DOHH2 (cell line): ENCODE measurements around the gene LRRC40.
A peak's percentile ranks its signal among the peaks of the same experiment; 100 is the strongest.
"Not testable (repeated sequence)": the region's sequence is repeated elsewhere in the genome, so short reads cannot be mapped to it uniquely, and the experiment has no call there.

Experiments used
- H3F3A ChIP-seq: fragments of 200-600 bp; sonication (generic), shearing (Covaris generic); 2 replicates; pipeline ENCODE4 v1.6.0; 2016; ENCODE audit warnings: antibody characterized with exemption, mild to moderate bottlenecking; ENCODE audit not compliant: control insufficient read depth, insufficient read depth
- H3K27ac ChIP-seq: fragments of 200-600 bp; sonication (generic); 2 replicates; pipeline ENCODE4 v1.5.1; 2014; ENCODE audit warnings: low read depth, mild to moderate bottlenecking, low read length, moderate library complexity
- H3K27me3 ChIP-seq: fragments of 200-600 bp; sonication (generic); 2 replicates; pipeline ENCODE4 v1.6.1; 2014; ENCODE audit warnings: mild to moderate bottlenecking, low read length, mixed read lengths; ENCODE audit not compliant: control insufficient read depth
- H3K36me3 ChIP-seq: fragments of 200-600 bp; sonication (generic); 2 replicates; pipeline ENCODE4 v1.6.1; 2014; ENCODE audit warnings: mild to moderate bottlenecking, low read length, moderate library complexity, mixed read lengths; ENCODE audit not compliant: control insufficient read depth
- H3K4me1 ChIP-seq: fragments of 200-600 bp; sonication (generic); 2 replicates; pipeline ENCODE4 v1.6.1; 2014; ENCODE audit warnings: mild to moderate bottlenecking, low read length, mixed read lengths; ENCODE audit not compliant: control insufficient read depth
- H3K4me2 ChIP-seq: fragments of 200-600 bp; sonication (generic); 2 replicates; pipeline ENCODE4 v1.6.0; 2014; ENCODE audit warnings: mild to moderate bottlenecking, low read length, moderate library complexity
- H3K4me3 ChIP-seq: fragments of 200-600 bp; sonication (generic); 2 replicates; pipeline ENCODE4 v1.5.1; 2014; ENCODE audit warnings: mild to moderate bottlenecking, low read length, mixed read lengths
- H3K79me2 ChIP-seq: fragments of 200-600 bp; sonication (generic); 2 replicates; pipeline ENCODE4 v1.6.1; 2014; ENCODE audit warnings: mild to moderate bottlenecking, low read length, mixed read lengths; ENCODE audit not compliant: control insufficient read depth
- H3K9me2 ChIP-seq: fragments of 200-600 bp; sonication (generic); replicated peaks from 2 replicates; pipeline ENCODE4 v1.6.1; 2014; ENCODE audit warnings: mild to moderate bottlenecking, low read length, mixed read lengths; ENCODE audit not compliant: control insufficient read depth
- H3K9me3 ChIP-seq: fragments of 200-600 bp; sonication (generic); 2 replicates; pipeline ENCODE4 v1.6.1; 2014; ENCODE audit warnings: antibody characterized with exemption, low read length, mixed read lengths; ENCODE audit not compliant: control insufficient read depth, insufficient read depth
- H4K20me1 ChIP-seq: fragments of 200-600 bp; sonication (generic); 2 replicates; pipeline ENCODE4 v1.6.0; 2014; ENCODE audit warnings: low read depth, mild to moderate bottlenecking, antibody characterized with exemption, low read length, moderate library complexity; ENCODE audit not compliant: control insufficient read depth, insufficient read depth
- CTCF ChIP-seq: fragments of 200-600 bp; sonication (generic); IDR thresholded peaks from one replicate; pipeline ENCODE4 v1.5.1; 2014; ENCODE audit warnings: antibody characterized with exemption, mild to moderate bottlenecking, low read depth, low read length; ENCODE audit not compliant: poor library complexity, severe bottlenecking
- EZH2phosphoT487 ChIP-seq: fragments of 200-600 bp; sonication (generic); IDR thresholded peaks from 2 replicates; pipeline ENCODE4 v1.6.1; 2017; ENCODE audit warnings: borderline replicate concordance, mild to moderate bottlenecking, antibody characterized with exemption, low read length, moderate library complexity, mixed read lengths

The LRRC40 gene

DNA sequence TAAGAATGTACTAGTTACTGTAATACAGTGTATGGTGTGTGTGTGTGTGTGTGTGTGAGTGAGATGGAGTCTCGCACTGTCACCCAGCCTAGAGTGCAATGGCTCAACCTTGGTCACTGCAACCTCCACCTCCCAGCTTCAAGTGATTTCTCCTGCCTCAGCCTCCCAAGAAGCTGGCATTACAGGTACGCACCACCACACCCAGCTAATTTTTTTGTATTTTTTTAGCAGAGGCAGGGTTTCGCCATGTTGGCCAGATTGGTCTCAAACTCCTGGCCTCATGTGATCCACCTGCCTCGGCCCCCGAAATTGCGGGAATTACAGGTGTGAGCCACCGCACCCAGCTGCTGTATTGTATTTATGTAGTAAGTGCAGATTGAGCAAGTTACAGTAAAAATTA is 2.9 kb upstream of the LRRC40 start:
- peaks cover 33% of the 10 kb centered on the region for H3K4me1 ChIP-seq
- H3K27ac ChIP-seq, result no peak overlapping the region
- peaks cover 3% of the 10 kb centered on the region; the same call in 1 of the 2 replicates for H3F3A ChIP-seq
- no peaks in the 10 kb centered on the region; the same call in 1 of the 2 replicates for H4K20me1 ChIP-seq
- peaks cover 98% of the 10 kb centered on the region for H3K79me2 ChIP-seq
- no peak overlapping the region for H3K4me3 ChIP-seq
- H3K36me3 ChIP-seq, result peaks cover 39% of the 10 kb centered on the region
- no peaks in the 10 kb centered on the region for H3K9me3 ChIP-seq
- H3K9me2 ChIP-seq, result no peaks in the 10 kb centered on the region
- no peak overlapping the region; the same call in 1 of the 2 replicates for H3K4me2 ChIP-seq
- no peak for TF ChIP-seq EZH2phosphoT487
- TF ChIP-seq CTCF, result no peak
- H3K27me3 ChIP-seq, result no peaks in the 10 kb centered on the region

DNA sequence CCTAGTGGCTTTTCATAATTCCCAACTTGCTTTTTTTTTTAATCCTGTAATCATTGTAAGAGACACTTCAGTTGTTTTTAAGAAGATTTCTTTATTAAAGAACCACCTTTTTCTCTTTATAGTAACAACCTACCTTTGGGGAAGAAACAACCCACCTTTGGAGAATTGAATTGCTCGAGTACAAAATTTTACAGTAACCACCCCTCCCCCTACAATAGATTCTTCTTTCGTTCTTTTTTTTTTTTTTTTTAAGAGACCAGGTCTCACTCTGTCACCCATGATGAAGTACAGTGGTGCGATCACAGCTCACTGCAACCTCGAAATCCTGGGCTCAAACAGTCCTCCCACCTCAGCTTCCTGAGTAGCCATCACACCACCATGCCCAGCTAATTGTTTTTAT is 2.1 kb upstream of the LRRC40 start:
- Histone ChIP-seq H3K36me3 (peaks cover 43% of the 10 kb centered on the region), H3K9me3 (no peaks in the 10 kb centered on the region), H3K4me1 (peaks cover 41% of the 10 kb centered on the region), H3K27me3 (no peaks in the 10 kb centered on the region), H3K27ac (no peak overlapping the region), H3K4me2 (peak overlapping the region; percentile 72), H4K20me1 (no peaks in the 10 kb centered on the region; the same call in 1 of the 2 replicates), H3K9me2 (no peaks in the 10 kb centered on the region), H3F3A (peaks cover 3% of the 10 kb centered on the region; the same call in 1 of the 2 replicates), H3K4me3 (peak overlapping the region; percentile 82), H3K79me2 (peaks cover 98% of the 10 kb centered on the region)
- TF ChIP-seq CTCF, result no peak
- TF ChIP-seq EZH2phosphoT487, result no peak

DNA sequence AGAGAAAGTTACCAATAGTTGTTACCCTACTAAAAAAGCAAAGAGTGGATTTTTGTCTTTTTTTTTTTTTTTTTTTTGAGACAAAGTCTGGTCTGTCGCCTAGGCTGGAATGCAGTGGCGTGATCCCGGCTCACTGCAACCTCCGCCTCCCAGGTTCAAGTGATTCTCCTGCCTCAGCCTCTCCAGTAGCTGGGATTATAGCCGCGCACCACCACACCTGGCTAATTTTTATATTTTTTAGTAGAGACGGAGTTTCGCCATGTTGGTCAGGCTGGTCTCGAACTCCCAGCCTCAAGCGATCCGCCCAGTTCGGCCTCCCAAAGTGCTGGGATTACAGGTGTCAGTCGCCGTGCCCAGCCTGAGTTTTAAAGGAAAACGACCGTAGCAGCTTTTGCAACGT is 1.5 kb upstream of the LRRC40 start:
- not testable (repeated sequence) for H3F3A ChIP-seq, H3K27ac ChIP-seq
- peaks cover 46% of the 10 kb centered on the region for H3K4me1 ChIP-seq

GRCh38 chr1:70205071-70205433 is 327 bp downstream of the LRRC40 start:
- Histone ChIP-seq H3K4me1 (peaks cover 46% of the 10 kb centered on the region), H3K79me2 (peaks cover 98% of the 10 kb centered on the region), H3K27me3 (no peaks in the 10 kb centered on the region), H3K36me3 (peaks cover 33% of the 10 kb centered on the region), H3K9me2 (no peaks in the 10 kb centered on the region), H3K4me2 (peak overlapping the region; percentile 72), H3K27ac (peak overlapping the region; percentile 34), H3F3A (peaks cover 3% of the 10 kb centered on the region; the same call in 1 of the 2 replicates), H4K20me1 (no peaks in the 10 kb centered on the region), H3K9me3 (no peaks in the 10 kb centered on the region), H3K4me3 (peak overlapping the region; percentile 82)
- TF ChIP-seq EZH2phosphoT487, result no peak
- TF ChIP-seq CTCF, result no peak

More for the DNA sequence above, 1.5 kb upstream of the LRRC40 start:
- not testable (repeated sequence) for H4K20me1 ChIP-seq, H3K9me2 ChIP-seq, H3K27me3 ChIP-seq, H3K9me3 ChIP-seq
- H3K4me3 ChIP-seq, result peak overlapping the region; percentile 82
- peaks cover 98% of the 10 kb centered on the region for H3K79me2 ChIP-seq
- peak overlapping the region; percentile 72 for H3K4me2 ChIP-seq
- peaks cover 46% of the 10 kb centered on the region for H3K36me3 ChIP-seq
